Panc1 (cell line): ENCODE data around the gene MAL. TPM values are rescaled to one million over a fixed set of nuclear protein-coding genes. Genes with fewer than 3 reads are reported as not detected.

Experiments
- ATAC-seq: fragments of 200-7000 bp; cut with Tn5 transposase; 2 replicates; pipeline ENCODE4 v1.9.1; 2020; ENCODE audit warnings: mild to moderate bottlenecking, moderate library complexity
- BruUV-seq: library from RNA; stranded (reverse); fragments of 400-500 nt; replicated peaks from 2 replicates; lab custom pipeline; 2021; lab: Mats Ljungman, UMichigan
- CTCF ChIA-PET: fragments of 300-600 bp; sonication (Branson Sonifier 250); formaldehyde crosslinking; loops from one replicate; lab custom pipeline; 2022; ENCODE audit warnings: antibody characterized with exemption; lab: Charles Lee
- POLR2A ChIA-PET: fragments of 300-600 bp; sonication (Branson Sonifier 250); formaldehyde crosslinking; loops from one replicate; lab custom pipeline; 2022; ENCODE audit warnings: antibody characterized with exemption; lab: Charles Lee
- DNase-seq: peaks from one replicate; pipeline ENCODE4 v3.0.0-alpha.2; 2010; ENCODE audit warnings: low read depth, low spot score
- H3K27ac ChIP-seq: 2 replicates; pipeline ENCODE4 v1.5.1; 2011; ENCODE audit warnings: mild to moderate bottlenecking, low read length, inconsistent platforms
- H3K27me3 ChIP-seq: fragments of 200-500 bp; sonication (Bioruptor generic); 2 replicates; pipeline ENCODE4 v1.6.0; 2014; ENCODE audit warnings: low read length, inconsistent platforms; ENCODE audit not compliant: control insufficient read depth, insufficient read depth
- H3K36me3 ChIP-seq: fragments of 200-500 bp; sonication (Bioruptor generic); 2 replicates; pipeline ENCODE4 v1.5.1; 2014; ENCODE audit warnings: inconsistent platforms, mild to moderate bottlenecking, low read length, moderate library complexity; ENCODE audit not compliant: control insufficient read depth, insufficient read depth
- H3K4me1 ChIP-seq: 2 replicates; pipeline ENCODE4 v1.5.1; 2011; ENCODE audit warnings: inconsistent platforms, mild to moderate bottlenecking, low read length, moderate library complexity; ENCODE audit not compliant: control insufficient read depth, insufficient read depth
- H3K4me3 ChIP-seq, 2 experiments: 2 replicates each; pipeline ENCODE4 v1.5.1; 2011 to 2012; ENCODE audit warnings: low read depth in 2 of 2, low read length in 2 of 2, mild to moderate bottlenecking in 2 of 2, inconsistent platforms in 1 of 2, moderate library complexity in 1 of 2
- H3K9me3 ChIP-seq: fragments of 200-500 bp; sonication (Bioruptor generic); 2 replicates; pipeline ENCODE4 v1.5.1; 2014; ENCODE audit warnings: low read depth, mild to moderate bottlenecking, inconsistent platforms, low read length, moderate library complexity; ENCODE audit not compliant: control insufficient read depth, insufficient read depth
- CTCF ChIP-seq: fragments of 450-650 bp; IDR thresholded peaks from 2 replicates; pipeline ENCODE4 v1.5.1; 2017; ENCODE audit warnings: mild to moderate bottlenecking
- POLR2AphosphoS5 ChIP-seq: IDR thresholded peaks from 2 replicates; pipeline ENCODE4 v1.6.1; 2012; ENCODE audit warnings: mild to moderate bottlenecking, low read depth, low read length, moderate library complexity
- REST ChIP-seq, 2 experiments: IDR thresholded peaks; 2 replicates each; pipeline ENCODE4 v1.6.1; 2011 to 2012; ENCODE audit warnings: low read depth in 2 of 2, control low read depth in 1 of 2, low read length in 1 of 2, mild to moderate bottlenecking in 1 of 2, moderate library complexity in 1 of 2; ENCODE audit not compliant: insufficient read depth in 1 of 2
- SIN3A ChIP-seq: IDR thresholded peaks from 2 replicates; pipeline ENCODE4 v1.6.1; 2012; ENCODE audit warnings: low read depth, mild to moderate bottlenecking, low read length, moderate library complexity, borderline replicate concordance; ENCODE audit not compliant: insufficient read depth
- TCF7L2 ChIP-seq: IDR thresholded peaks from 2 replicates; pipeline ENCODE4 v1.6.1; 2011; ENCODE audit warnings: mild to moderate bottlenecking, low read depth, low read length, inconsistent platforms
- in situ Hi-C: cut with HindIII; loops from 2 replicates; pipeline ENCODE4 v1.10.0; 2016; ENCODE audit warnings: low sequenced_read_pairs, low pct_unique_long_range_greater_than_20kb
- intact Hi-C: fragments of 100-400 bp; cut with micrococcal nuclease; formaldehyde crosslinking; loops from one replicate; pipeline ENCODE4 v1.10.0; 2022; ENCODE audit not compliant: unreplicated experiment
- total RNA-seq: library from RNA; stranded (reverse); gene quantifications from one replicate; pipeline ENCODE4 v1.2.1, GENCODE V29; 2021; ENCODE audit not compliant: unreplicated experiment

The MAL gene
- total RNA-seq, 1 experiment from 2014 or later = 1.3 TPM

GRCh38 chr2:95002498-95002897 is 23.0 kb upstream of the MAL start:
- Histone ChIP-seq H3K27ac (no peak overlapping the region), H3K4me1 (no peaks in the 10 kb centered on the region), H3K9me3 (no peaks in the 10 kb centered on the region), H3K27me3 (no peaks in the 10 kb centered on the region), H3K4me3 (no peak overlapping the region), H3K36me3 (no peaks in the 10 kb centered on the region)
- CTCF ChIA-PET = no interaction called here
- DNase-seq (no peak), ATAC-seq (no peak)
- POLR2A ChIA-PET = no interaction called here
- TF ChIP-seq POLR2AphosphoS5 (no peak), SIN3A (no peak), REST (IDR thresholded peaks at IDR 0.05; ENCODE audit: insufficient read depth in 1 of 2, low read depth in 2 of 2, low read length in 1 of 2) (no peak), CTCF (no peak), TCF7L2 (no peak)
- BruUV-seq = no TSS peak
- intact Hi-C loops = no loop called here
- in situ Hi-C loops = no loop called here

- DNase-seq (no peak), ATAC-seq (no peak)
- H3K9me3 ChIP-seq = no peaks in the 10 kb centered on the region
- in situ Hi-C loops = no loop called here
- H3K4me3 ChIP-seq = no peak overlapping the region
- no peak overlapping the region for H3K27ac ChIP-seq
- no peaks in the 10 kb centered on the region for H3K36me3 ChIP-seq
- intact Hi-C loops = no loop called here
- ChIA-PET POLR2A (no interaction called here), CTCF (no interaction called here)
- no peak for TF ChIP-seq TCF7L2
- no peak for TF ChIP-seq CTCF
- TF ChIP-seq SIN3A = no peak
- TF ChIP-seq POLR2AphosphoS5 = no peak
- TF ChIP-seq REST (IDR thresholded peaks at IDR 0.05; ENCODE audit: insufficient read depth in 1 of 2, low read depth in 2 of 2, low read length in 1 of 2) = no peak
- no peaks in the 10 kb centered on the region for H3K27me3 ChIP-seq
- H3K4me1 ChIP-seq = no peaks in the 10 kb centered on the region
- BruUV-seq = no TSS peak
Observed at GRCh38 chr2:95004287-95004686, 21.2 kb upstream of the MAL start.
